Airway epithelial cell (primary cell): ENCODE results near the gene OR8G5. TPM values are rescaled to one million over a fixed set of nuclear protein-coding genes. Genes with fewer than 3 reads are reported as not detected.

Experiments
- total RNA-seq: library from RNA; depleted of rRNA; stranded (reverse); fragments of >200 nt; gene quantifications from 2 replicates; pipeline ENCODE4 v1.2.3, GENCODE V29; 2015

Gene OR8G5
- not detected in 2 replicates for total RNA-seq

DNA sequence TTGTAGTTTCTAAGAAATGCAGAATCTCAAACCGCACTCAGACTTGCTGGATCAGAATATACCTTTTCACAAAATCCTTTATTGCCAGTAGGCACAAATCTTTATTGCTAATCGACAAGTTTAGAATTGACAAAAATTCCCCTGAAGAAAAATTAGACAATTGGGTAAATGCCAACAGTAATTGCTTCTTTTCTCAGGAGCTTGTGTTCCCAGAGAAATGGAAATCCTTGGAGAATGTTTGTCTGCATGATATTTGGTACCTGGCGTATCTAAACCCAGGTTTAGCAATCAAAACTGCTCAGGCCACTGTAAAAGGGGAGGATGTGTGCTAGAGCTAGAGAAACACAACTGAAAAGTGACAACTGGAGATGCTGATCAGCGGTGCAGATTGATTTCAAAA is at the start of gene OR8G5:
Gene OR8G5 (plus strand): TSS at position 301 of the 400 bp plus-strand sequence. CDS start 8,556 bp downstream, outside the sequence.

GRCh38 chr11:124240621-124241397 is 15.4 kb upstream of the OR8G5 start, which contains the start of gene OR8G1:
OR8G1 (plus strand) TSS chr11:124241095; CDS start chr11:124249676, 8,581 bp downstream.

DNA sequence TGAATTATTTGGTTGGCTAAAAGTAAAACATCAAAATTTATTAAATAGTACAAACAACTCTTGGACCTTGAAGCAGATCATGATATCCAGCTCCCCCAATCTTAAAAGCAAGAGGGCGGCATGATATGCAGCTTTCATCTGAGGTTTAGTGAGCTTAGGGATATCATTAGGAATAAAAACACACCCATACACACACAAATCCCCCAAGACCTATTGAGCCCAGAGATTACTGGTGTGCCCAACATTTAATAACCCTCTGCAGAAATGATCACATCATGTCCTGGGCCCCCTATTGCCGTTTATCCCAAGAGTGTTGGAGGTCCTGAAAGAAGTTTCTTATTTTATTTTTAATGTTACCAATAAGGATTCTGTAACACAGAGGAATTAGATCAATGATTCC is 57.7 kb downstream of the OR8G5 start, which contains the start of gene OR8D1:
Gene OR8D1 (minus strand): TSS at position 101 of the 400 bp plus-strand sequence. CDS start 3,183 bp downstream, outside the sequence.

Other genes with a start within 250 kb of the OR8G5 start
- not detected in 2 replicates for gene OR10G4, start 243.4 kb upstream of the OR8G5 start, total RNA-seq
- not detected in 2 replicates for gene OR10G9, start 233.4 kb upstream of the OR8G5 start, total RNA-seq
- gene OR10G8, start 229.6 kb upstream of the OR8G5 start, total RNA-seq, result not detected in 2 replicates
- not detected in 2 replicates for gene OR10G7, start 215.1 kb upstream of the OR8G5 start, total RNA-seq
- gene VWA5A, start 140.9 kb upstream of the OR8G5 start, total RNA-seq, result 7.3 and 7.8 TPM in 2 replicates
- gene OR10D3, start 73.0 kb upstream of the OR8G5 start, total RNA-seq, result not detected in 2 replicates
- not detected in 2 replicates for gene OR8G1, start 15.3 kb upstream of the OR8G5 start, total RNA-seq
- not detected in 2 replicates for gene OR8D1, start 57.6 kb downstream of the OR8G5 start, total RNA-seq
- gene OR8D2, start 63.8 kb downstream of the OR8G5 start, total RNA-seq, result not detected in 2 replicates
- not detected in 2 replicates for gene OR8B2, start 128.1 kb downstream of the OR8G5 start, total RNA-seq
- not detected in 2 replicates for gene OR8B3, start 142.6 kb downstream of the OR8G5 start, total RNA-seq
- gene OR8B4, start 168.5 kb downstream of the OR8G5 start, total RNA-seq, result not detected in 2 replicates
- not detected in 2 replicates for gene OR8B8, start 189.3 kb downstream of the OR8G5 start, total RNA-seq